Activated T-helper 1 cell treated with anti-CD3 and anti-CD28 coated beads, Interleukin-2, amount 50 U/mL, for 16 hours (primary cell): Measurements from ENCODE around the gene BAG5.
"Not testable (repeated sequence)": the region's sequence is repeated elsewhere in the genome, so short reads cannot be mapped to it uniquely, and the experiment has no call there.

ENCODE experiments used
- DNase-seq, 2 donors: peaks; one replicate each; pipeline ENCODE4 v3.0.0-alpha.2; 2020; ENCODE audit warnings: low read depth in 1 of 2, low spot score in 1 of 2

Gene BAG5

GRCh38 chr14:103525430-103526246 lies 36.8 kb downstream of the BAG5 start:
- DNase-seq = not testable (repeated sequence)

DNA sequence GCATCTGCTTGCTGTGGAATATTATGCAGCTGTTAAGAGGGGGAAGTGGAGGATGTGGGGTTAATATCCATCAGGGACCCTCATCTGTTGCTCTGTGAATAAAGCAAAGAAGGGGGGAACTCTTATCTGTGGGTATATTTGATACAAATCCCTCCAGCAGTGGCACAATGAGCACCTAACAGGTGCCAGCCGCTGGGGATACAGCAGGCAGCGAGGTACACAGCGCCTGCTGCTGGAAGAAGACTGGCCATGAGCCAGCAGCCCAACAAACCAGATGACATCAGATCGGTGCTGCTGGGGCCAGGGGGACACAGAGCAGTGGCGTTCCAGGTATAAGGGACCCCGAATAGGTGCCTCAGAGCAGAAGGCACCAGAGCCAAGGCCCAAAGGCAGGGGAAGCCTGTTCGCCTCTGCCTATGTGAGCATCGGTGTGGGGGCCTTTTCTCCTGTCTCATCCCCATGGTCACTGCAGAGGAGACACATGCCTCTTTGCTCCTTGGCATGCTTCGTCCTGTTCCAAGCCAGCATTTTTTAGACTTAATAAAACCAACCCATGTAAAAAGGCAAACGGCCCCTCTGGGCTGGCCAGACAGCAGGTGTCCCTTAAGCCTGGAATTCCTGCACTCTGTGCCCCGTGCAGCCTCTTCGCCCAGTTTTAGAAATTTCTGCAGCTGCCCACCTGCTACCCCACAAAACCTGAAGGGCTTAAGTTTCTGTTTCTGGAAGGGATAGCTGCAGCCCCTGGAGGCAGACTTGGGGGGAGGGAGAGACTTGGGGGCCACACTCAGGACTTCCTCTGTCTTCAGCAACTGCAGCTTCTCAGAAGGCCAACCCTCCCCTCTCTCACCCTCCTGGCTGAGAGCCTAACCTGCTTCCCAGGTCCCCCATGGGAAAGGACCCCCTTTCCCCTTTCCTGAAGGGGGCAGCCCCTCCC lies 38.2 kb downstream of the BAG5 start:
- DNase-seq = no peak

DNA sequence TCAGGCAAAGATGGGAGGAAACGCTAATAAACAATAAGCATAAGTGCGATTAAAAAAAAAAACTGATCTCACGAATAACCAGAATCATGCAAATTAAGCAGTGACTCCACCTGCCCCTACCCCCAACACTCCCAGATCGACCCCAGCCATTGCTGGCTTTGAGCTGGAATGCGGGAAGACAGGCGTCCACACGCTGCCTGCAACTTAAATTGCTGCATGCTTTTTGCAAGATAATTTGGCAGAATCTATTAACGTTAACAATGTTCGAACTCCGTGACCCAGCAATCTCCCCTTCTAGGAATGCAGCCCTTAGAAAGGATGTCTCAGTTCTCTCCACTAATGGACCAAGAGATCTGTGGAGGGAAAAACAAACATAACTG lies 38.9 kb downstream of the BAG5 start:
- no peak for DNase-seq

DNA sequence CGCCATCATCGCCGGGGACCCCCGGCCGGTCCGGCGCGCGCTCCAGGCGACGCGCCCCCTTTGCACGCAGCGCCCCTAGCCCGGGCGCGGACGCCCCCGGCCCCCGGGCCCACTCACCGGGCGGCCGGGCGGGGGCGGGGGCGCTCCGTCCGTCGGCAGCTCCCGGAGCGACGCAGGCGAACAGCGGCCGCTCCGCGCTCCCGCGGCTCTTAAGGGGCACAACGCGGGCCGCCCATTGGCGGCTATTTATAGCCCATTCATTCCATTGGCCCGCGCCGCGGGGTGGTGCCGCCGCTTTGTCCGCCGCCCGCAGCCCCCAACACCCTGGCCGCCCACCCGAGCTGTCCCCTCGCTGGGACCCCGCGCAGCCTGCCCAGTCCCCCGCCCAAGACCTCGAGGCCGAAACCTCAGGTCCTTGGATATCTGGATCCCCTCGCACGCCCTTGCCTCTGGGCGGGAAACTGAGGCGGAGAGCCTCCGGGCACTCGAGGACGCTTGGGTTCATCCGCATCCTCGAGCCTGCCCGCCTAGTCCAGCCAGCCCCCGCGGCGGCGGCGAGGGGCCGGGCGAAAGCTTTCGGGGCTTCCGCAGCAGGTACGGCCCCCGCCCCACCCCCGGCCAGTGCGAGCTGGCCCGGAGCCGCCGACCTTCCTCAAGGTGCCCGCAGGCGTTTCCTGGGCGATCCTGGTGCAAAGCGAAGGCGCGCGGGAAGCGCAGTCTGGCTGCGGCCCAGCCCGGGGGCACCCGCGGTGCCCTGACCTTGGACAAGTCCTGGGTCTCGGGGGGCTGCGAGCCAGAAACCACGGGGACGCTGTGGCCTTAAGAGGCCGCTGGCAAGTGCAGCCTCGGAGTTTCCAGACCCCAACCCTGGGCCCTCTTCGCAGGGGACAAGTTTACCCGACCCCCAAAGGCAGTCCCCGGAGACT lies 39.5 kb downstream of the BAG5 start, which contains the start of gene CKB:
CKB (minus strand) TSS at position 182 of the 926 bp plus-strand sequence. CDS start 337 bp downstream, outside the sequence.
- DNase-seq = no peak

DNA sequence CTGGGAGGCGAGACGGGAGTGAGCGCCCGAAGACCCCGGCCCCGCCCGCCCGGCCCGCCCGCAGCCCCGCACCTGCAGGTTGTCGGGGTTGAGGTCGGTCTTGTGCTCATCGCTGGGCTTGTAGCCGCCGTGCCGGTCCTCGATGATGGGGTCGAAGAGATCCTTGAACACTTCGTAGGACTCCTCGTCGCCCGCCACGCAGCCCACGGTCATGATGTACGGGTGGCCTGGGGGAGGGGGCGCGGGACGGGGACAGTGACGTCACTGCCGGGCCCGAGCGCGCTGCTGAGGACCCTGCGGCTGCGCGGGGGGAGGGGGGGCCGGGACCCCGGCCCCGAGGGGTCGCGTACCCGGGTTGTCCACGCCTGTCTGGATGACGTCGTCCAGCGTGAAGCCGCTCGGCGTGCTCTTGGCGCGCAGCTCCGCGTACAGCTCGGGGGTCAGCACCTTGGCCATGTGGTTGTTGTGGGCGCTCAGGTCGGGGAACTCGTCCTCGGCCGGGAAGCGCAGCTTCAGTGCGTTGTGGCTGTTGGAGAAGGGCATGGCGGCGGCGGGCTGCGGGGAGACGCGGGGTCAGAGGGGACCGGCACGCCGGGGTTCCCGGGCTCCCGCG lies 40.4 kb downstream of the BAG5 start:
- DNase-seq = no peak

- DNase-seq = no peak
These were observed 41.0 kb downstream of the BAG5 start for GRCh38 chr14:103521438-103521950.

DNA sequence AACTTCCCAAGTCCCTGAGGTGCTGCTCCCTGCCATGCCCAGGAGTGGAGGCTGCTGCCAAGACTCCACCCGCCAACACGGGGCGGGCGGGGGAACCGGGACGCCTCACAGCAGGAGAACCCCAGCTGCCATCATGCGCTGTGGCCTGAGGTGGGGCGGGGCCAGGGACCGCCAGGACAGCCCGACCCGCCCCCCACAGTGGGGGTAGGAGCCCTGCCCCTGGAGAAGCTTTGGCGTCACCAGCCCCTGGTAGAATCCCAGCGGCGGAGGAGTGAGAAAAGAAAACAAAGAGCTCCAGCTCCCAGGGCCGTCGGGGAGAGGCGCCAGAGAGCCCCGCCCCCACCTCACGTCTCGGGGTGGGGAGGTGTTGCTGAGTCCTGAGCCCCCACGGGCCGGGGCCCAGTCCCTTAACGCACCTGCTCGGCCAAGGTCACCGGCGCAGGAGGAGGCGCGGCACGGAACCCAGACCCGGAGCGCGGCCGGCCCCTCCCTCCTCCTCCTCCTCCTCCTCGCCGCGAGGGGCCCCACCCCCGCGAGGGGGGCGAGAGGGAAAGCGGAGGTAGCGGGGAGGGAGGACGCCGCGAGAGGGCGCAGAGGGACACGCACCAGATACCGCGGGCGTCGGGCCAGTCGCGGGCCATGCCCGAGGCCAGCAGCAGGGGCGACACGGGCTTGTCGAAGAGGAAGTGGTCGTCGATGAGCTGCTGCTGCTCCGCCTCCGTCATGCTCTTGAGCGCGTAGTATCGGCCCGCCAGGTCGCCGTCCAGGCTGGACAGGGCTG lies 41.6 kb downstream of the BAG5 start:
- DNase-seq = peak; percentile 34 to 43

GRCh38 chr14:103520269-103520656 lies 42.2 kb downstream of the BAG5 start:
- no peak for DNase-seq

- DNase-seq = no peak
These were observed 42.6 kb downstream of the BAG5 start for GRCh38 chr14:103519837-103520212.

DNA sequence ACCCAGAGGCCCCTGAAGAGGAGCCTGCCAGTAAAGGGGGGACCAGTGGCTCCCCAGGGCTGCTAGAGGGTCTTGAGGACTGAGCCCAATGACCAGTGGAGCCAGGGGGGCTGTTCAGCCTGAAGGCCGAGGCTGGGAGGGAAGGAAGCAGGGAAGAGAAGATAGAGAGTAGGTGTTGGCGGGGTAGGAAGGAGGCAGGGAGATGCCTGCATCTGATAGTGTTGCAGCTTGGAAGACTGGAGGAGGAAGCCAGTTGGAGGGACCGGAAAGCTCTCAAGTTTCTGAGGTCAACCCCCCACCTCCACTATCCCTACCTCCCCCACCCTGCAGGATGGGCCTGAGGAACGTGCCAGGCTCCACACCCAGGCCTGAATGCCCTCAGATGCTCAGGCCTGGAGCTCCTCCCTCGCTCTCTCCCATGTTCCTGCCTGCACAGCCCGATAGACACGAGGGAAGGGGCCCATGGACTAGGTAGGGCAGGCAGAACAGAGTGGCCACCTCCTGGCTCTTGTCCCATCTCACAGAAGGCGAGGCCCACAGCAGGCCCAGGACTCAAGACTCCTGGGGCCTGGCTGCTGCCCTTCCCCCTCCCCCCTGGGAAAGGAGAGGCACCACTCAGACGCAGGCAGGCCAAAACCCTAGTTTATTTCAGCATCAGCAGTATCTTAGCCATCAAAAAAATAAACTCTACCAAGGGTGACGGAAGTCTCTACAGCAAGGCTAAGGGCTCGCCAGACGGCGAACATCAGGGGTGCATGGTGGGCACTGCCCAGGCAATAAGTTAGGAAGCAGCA lies 43.2 kb downstream of the BAG5 start:
- DNase-seq = no peak

GRCh38 chr14:103518422-103519042 lies 43.9 kb downstream of the BAG5 start:
- peak in 1 of 2 donors; percentile 37 for DNase-seq

DNA sequence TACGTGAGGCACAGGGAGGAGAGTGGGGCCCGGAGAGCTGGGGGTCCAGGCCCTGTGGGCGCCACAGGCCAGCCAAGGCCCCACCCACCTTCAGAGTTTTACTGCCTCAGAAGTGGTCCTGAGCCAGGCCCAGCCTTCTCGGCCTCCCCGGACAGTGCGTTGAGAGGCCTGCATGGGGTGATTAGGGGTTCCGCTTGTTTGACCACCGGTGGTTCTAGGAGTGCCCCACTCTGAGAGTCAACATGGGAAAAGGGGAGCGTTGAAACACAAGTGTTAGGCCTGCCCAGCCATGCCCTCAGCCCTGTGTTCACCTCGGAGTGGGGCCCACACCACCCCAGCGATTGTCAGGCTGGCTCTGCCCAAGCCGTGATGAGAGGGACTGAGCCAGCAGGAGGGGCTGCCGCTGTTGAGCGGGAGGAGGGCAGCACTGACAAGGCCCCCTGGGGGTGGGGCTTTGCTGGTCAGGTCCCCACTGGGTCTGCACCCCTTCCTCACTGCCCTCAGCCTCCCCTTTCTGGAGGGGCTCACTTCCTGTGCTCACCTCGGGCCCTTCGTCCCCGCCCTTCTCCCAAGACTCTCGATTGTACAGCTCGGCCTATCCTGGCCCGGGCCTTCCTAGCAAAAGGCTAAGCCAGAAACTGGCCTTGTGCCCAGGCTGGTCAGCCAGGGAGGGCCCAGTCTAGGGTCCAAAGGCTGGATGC lies 44.6 kb downstream of the BAG5 start:
- no peak for DNase-seq

- no peak for DNase-seq
These were observed 45.3 kb downstream of the BAG5 start for GRCh38 chr14:103517174-103517566.

- no peak for DNase-seq
These were observed 45.9 kb downstream of the BAG5 start for GRCh38 chr14:103516426-103517173.

- no peak for DNase-seq
These were observed 47.6 kb downstream of the BAG5 start for GRCh38 chr14:103514596-103515421.
